GM18511 (cell line): ENCODE measurements around the gene ANKRD1.
A peak's percentile ranks its signal among the peaks of the same experiment; 100 is the strongest.
"Not testable (repeated sequence)": the region's sequence is repeated elsewhere in the genome, so short reads cannot be mapped to it uniquely, and the experiment has no call there.

ENCODE experiments used
- ATAC-seq: cut with Tn5 transposase; IDR thresholded peaks from one replicate; pipeline ENCODE4 v1.9.1; 2021; ENCODE audit warnings: mild to moderate bottlenecking, moderate library complexity; ENCODE audit not compliant: unreplicated experiment

Gene ANKRD1

GRCh38 chr10:90913774-90914420 lies 7.0 kb downstream of the ANKRD1 start:
- ATAC-seq, result no peak

- ATAC-seq, result no peak
Measured at GRCh38 chr10:90912854-90913479, 7.9 kb downstream of the ANKRD1 start.

GRCh38 chr10:90912174-90912573 lies 8.7 kb downstream of the ANKRD1 start:
- no peak for ATAC-seq

- ATAC-seq, result peak; percentile 89
Measured at GRCh38 chr10:90911133-90912051, 9.5 kb downstream of the ANKRD1 start.

GRCh38 chr10:90906596-90906995 lies 14.3 kb downstream of the ANKRD1 start:
- ATAC-seq, result no peak

- no peak for ATAC-seq
Measured at GRCh38 chr10:90905925-90906324, 15.0 kb downstream of the ANKRD1 start.

GRCh38 chr10:90896916-90897315 lies 24.0 kb downstream of the ANKRD1 start:
- not testable (repeated sequence) for ATAC-seq

GRCh38 chr10:90893190-90893589 lies 27.7 kb downstream of the ANKRD1 start:
- ATAC-seq, result no peak

- no peak for ATAC-seq
Measured at GRCh38 chr10:90890347-90890746, 30.5 kb downstream of the ANKRD1 start.

GRCh38 chr10:90889636-90890035 lies 31.3 kb downstream of the ANKRD1 start:
- ATAC-seq, result no peak

- ATAC-seq, result no peak
Measured at GRCh38 chr10:90888387-90888786, 32.5 kb downstream of the ANKRD1 start.

- no peak for ATAC-seq
Measured at GRCh38 chr10:90887555-90887954, 33.3 kb downstream of the ANKRD1 start.

- ATAC-seq, result no peak
Measured at GRCh38 chr10:90885176-90885575, 35.7 kb downstream of the ANKRD1 start.

- ATAC-seq, result no peak
Measured at GRCh38 chr10:90884431-90884830, 36.5 kb downstream of the ANKRD1 start.

GRCh38 chr10:90880059-90880719 lies 40.7 kb downstream of the ANKRD1 start:
- not testable (repeated sequence) for ATAC-seq

- no peak for ATAC-seq
Measured at GRCh38 chr10:90879062-90879461, 41.8 kb downstream of the ANKRD1 start.

- ATAC-seq, result no peak
Measured at GRCh38 chr10:90872648-90873020, 48.3 kb downstream of the ANKRD1 start.

- peak; percentile 99 for ATAC-seq
Measured at GRCh38 chr10:90871766-90872647, 48.9 kb downstream of the ANKRD1 start, which contains the start of gene RPP30. Gene RPP30 (plus strand): TSS chr10:90871974. CDS start chr10:90871987, 13 bp downstream.

- ATAC-seq, result peak; percentile 68
Measured at GRCh38 chr10:90871279-90871765, 49.6 kb downstream of the ANKRD1 start.

- no peak for ATAC-seq
Measured at GRCh38 chr10:90866050-90866598, 54.8 kb downstream of the ANKRD1 start.
